Measurements from ENCODE around the gene LHX3.
"Not testable (repeated sequence)": the region's sequence is repeated elsewhere in the genome, so short reads cannot be mapped to it uniquely, and the experiment has no call there.

The LHX3 gene

DNA sequence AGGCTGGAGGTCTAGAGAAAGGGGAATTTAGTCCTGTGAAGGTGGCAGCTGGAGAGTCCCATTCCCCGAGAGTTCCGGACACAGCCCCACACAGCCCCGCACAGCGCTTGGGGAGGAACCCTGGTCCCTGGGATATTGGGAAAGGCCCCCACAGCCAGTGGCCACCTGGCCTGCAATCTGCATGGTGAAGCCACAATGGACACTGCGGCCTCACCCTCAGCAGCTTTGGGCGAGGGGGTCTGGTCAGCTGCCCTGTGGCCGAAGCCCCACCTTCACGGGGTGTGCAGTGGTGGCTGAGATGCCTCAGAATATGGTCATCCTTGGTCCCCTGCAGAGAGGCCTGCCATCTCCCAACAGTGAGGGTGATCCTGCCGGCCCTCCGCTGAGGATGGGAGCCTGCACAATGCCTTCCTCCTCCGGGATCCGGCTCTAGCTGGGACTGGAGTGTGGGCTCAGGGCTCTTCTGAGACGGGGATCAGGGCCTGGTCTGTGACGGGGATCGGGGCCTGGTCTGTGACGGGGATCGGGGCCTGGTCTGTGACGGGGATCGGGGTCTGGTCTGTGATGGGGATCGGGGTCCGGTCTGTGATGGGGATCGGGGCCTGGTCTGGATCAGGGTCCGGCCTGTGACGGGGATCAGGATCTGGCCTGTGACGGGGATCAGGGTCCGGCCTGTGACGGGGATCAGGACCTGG lies 52.9 kb downstream of the LHX3 start:
- DNase-seq: no peak

DNA sequence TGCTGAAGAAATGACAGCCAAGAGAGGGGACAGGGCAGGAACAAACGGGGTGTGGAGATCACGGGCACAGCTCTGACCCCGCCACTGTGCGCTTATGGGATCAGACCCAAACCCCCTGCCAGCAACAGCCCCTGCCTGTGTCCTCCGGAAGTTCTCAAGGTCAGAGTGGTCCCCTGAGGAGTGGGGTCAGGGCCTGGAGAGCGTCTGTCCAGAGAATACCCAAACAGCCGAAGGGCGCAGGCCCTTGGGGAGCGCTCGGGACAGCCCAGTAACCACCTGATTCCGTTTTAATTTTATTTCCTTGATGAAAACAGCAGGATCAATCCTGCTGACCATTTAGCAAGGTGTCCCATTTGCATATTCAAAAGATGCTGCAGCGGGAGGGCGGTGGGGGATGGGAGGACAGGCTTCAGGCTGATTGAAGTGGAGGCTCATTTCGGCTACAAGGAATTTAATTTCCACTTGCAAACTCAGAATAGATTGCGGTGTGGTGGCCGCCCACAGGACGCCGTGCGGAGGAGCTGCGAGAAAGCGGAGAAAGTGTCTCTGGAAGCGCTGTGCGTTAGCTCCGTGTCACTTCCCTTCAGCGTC lies 53.6 kb downstream of the LHX3 start:
- no peak for DNase-seq

DNA sequence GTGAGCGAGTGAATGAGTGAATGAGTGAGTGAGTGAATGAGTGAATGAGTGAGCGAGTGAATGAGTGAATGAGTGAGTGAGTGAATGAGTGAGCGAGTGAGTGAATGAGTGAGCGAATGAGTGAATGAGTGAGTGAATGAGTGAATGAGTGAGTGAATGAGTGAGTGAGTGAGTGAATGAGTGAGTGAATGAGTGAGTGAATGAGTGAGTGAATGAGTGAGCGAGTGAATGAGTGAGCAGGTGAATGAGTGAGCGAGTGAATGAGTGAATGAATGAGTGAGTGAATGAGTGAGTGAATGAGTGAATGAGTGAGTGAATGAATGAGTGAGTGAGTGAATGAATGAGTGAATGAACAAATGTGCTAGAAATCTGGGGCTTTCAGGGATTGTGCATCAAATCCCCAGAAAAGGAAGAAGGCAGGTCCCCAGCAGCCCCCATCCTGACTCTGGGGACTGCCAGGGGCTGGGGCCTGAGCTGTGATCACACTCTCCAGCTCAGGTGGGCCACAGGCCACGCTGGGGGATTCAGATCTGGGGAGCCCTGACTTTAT lies 54.2 kb downstream of the LHX3 start:
- DNase-seq: not testable (repeated sequence)

DNA sequence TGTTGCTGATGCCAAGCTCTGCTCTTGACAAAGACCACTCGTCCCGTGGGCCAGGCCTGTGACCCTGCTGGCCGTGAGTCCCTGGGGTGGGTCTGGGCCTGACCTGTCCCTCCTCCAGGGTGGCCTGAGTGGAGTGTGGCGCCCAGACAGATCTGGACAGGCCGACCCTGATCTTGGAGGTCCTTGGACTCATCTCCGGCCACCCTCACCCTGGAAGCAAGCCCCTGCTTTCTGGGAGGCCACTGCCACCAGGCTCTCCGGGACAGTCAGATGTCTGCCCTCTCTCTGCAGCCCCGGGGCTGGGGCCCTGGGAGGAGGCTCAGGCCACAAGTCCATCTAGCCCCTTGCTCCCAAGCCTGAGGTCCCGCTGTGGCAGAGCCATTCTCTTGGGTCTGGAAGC lies 55.1 kb downstream of the LHX3 start:
- DNase-seq: no peak

DNA sequence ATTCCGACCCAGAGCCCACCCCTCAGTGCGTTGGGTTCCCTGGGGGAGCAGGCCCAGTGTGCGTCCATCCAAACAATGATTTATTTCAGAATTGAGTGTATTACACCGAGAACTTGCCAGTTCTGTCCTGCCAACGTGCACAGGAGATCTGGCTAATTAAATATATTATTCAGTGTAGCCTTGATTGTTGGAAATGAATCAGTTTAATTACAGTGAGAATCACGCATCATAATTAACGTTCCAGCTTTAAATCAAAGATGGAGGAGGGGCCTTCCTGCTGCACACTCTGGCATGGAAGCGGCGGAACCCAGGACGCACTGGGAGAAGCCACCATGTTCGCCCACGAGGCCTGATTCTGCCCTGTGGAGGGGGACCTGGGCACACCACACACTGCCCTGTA lies 55.6 kb downstream of the LHX3 start:
- no peak for DNase-seq

DNA sequence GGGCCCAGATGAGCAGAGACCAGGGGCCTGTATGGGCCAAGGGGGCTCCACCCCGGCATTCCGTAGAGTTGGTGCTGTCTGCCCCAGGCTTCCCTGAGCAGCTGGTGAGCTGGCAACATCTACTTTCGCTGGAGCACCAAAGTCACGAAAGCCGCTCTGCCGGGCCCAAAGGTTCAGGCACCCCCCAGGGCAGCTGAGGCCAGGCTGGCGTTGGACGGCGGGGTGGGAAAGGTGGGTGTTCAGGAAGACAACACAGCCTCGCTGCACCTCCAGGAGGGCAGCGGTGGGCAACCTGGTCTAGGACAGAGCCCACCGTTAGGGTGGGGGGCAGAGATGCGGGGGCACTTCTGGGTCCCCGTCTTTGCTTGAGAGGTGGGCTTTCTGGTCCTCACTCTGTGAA lies 56.2 kb downstream of the LHX3 start:
- no peak for DNase-seq

DNA sequence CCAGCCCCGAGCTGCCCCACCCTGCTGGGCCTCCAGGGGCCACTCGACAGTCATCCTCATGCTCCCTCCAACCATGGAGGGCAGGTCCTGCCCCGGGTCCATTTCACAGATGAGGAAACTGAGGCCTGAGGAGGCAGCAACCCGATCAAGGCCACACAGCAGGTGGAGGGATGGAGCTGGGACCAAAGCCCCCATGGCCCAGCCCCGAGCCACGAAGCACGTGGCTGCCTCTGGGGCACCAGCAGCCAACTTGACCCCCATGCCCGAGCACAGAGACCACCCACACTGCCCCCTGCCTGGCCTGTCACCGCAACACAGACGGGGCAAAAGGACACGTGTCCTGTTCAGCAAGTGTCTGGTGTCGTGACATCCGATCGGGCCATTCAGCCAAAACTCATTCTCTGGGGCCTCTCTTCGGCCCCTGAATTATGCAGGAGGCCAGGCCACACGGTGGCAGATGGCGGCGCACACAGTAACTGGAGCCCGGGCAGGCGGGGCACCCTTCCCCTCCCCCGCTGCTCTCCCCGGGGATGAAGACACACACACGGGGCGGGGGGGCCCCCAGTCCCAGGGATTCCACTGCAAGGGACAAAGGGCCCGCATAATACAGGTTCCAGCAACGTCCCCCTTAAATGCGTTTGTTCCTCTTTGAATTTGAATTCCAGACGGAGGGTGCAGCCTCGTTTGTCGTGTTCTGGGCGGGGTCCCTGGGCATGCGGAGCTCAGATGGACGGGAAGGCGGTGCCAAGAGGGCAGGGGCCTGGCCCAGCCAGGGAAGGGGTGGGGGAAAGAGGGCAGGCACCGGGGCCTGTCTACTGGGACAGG lies 56.8 kb downstream of the LHX3 start:
- DNase-seq: no peak

DNA sequence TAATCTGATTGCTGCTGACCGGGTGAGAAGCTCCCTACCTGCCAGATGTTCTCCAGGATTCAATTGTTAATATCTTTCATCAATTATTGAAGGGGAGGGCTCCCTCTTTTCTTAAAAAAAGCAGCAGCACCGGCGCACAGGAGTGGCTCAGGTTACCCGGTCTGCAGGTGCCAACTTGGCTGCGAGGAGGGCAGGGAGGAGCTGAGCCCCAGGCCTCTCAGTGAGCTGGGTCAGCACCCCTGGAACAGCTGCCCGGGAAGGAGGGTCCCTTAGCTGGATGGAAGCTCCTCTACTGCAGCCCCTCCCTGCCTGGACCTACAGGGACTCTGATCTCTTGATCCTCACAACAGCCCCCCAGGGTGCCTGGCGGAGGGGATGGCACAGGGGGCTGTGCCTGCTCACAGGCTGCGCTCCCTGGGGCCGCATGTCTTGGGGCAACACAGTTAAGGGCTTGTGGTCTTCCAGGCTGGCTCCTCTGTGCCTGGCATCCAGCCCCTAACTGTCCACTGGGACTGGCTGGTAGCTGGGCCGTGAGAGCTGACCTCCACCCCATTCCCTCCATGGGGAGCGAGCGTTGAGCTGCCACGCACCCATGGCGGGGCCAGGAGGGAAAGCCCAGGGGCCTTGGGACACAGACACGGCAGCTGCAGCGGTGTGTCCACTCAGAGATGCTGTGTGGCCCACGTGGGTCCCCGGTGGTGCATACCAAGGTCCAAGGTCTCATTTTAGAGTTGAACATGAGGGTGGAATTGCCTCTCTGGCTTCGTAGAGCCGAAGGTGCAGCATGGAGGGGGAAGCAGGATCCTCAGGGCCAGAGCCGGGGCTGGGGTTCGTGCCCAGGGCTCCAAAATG lies 57.7 kb downstream of the LHX3 start:
- DNase-seq: no peak

Measured in activated CD4-positive, alpha-beta T cell treated with anti-CD3 and anti-CD28 coated beads, Interleukin-2, Interleukin-6, amounts not matched to agents 100 ng/mL and 50 ng/mL, durations not matched to agents 16 hours and 8 hours (primary cell).